ENCODE results near the gene MEGF11.

Gene MEGF11

DNA sequence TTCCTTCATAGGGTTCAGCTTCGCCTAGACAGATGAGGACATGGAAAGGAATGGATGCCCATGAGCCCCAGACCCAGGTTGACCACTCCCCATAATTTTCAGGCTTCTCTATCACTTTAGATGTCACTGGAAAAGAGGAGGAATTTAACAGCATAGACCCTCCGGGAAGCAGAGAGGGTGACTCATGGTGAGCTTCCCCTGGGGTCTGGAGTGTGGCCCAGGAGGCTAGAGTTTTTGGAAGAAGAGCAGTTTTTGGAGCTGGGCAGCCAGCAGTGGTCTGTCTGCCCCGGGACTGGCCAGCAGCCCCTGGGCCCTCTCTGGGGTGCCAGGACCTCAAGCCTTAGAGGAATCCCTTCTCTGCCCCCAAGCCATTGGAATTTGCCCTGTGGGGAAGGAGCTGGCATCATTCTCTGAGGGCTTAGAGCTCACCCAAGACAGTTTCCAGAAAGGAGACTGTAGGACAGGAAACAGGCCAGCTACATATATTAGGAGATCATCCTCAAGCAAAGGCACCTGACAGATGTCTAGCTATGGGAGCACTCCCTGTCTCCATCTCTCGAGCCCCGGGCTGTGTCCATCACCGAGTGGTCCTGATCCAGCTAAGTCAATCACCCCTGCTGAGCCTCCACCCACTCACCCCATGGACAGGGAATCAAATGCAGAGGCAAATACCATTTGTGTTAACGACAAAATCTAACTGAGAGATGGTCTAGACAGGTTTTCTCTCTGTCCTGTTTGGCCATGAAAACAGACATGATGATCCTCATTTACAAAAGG is 67.3 kb downstream of the MEGF11 start:
- Histone ChIP-seq H3K4me3 (ENCODE audit: extremely low read depth, insufficient read depth, low read length, poor library complexity, severe bottlenecking) (no peak overlapping the region), H3K4me1 (ENCODE audit: control insufficient read depth, insufficient read depth, low read length, poor library complexity, severe bottlenecking) (peaks cover 15% of the 10 kb centered on the region), H3K27ac (ENCODE audit: low read depth, low read length, severe bottlenecking) (no peak overlapping the region), H3K36me3 (ENCODE audit: control insufficient read depth, insufficient read depth, low read length) (no peaks in the 10 kb centered on the region), H3K9me3 (ENCODE audit: control insufficient read depth, low read length) (no peaks in the 10 kb centered on the region)
- 75 to 76% methylated on average over 6 to 7 of the region's 7 CpGs for WGBS, 2 experiments (ENCODE audit: insufficient coverage in 2 of 2)

DNA sequence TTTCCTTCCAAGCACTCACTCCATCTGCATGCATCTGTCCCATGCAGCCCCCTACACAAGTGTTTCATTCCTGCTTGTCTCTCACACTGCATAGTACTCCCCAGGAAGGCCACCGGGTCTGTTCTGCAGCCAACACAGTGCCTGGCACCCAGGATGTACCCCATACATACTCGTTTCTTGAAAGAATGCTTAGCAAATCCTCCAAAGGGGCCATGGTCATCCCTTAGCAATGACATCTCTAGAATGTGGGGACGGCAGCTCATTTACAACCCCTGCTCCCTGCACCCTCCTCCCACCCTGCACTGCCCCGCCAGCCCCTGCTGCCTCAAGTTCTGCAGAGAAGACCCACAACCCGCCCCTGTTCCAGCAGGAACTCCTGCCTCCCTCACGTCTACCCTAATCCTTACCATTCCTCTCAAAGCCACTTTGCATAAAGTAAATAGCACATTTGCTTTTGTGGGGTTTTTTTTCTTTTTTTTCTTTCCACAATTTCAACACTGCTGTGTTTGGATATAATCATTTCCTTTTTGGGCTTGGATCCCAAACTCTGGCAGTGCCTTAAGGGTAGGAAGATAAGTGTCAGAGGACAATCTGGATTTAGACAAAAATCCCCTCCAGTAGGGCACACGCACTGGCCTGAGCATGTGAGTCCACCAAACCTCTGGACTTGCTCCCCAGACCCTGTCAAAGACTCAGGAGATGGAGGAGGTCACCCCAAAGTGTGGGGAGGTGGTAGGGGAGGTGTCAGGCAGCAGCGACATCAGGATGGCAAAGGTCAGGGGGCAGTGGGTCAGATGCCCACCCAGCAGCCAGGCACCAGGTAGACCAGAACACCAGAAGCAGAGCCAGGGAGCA is 68.4 kb downstream of the MEGF11 start:
- 68 to 74% methylated on average over 2 to 4 of the region's 8 CpGs for WGBS, 2 experiments (ENCODE audit: insufficient coverage in 2 of 2)
- Histone ChIP-seq H3K4me1 (ENCODE audit: control insufficient read depth, insufficient read depth, low read length, poor library complexity, severe bottlenecking) (peaks cover 15% of the 10 kb centered on the region), H3K9me3 (ENCODE audit: control insufficient read depth, low read length) (no peaks in the 10 kb centered on the region), H3K36me3 (ENCODE audit: control insufficient read depth, insufficient read depth, low read length) (no peaks in the 10 kb centered on the region), H3K27ac (ENCODE audit: low read depth, low read length, severe bottlenecking) (no peak overlapping the region), H3K4me3 (ENCODE audit: extremely low read depth, insufficient read depth, low read length, poor library complexity, severe bottlenecking) (no peak overlapping the region)

DNA sequence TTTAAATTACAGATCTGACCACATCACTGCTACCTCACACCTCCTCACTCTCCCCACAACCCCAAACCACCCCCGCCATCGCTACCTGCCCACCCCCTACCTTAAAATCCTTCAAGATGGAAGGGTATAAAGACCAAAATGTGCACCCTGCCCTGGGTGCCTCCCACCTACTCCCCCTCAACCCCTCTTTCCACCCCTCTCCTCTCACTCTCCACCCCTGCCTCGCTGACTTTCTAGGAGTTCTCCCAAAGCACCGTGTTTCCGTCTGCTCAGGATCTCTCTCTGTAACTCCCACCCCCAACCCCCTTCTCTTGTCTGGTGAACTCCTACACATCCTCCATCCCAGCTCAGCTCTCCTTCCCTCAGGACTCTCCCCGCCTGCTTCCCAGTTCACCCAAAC is 69.1 kb downstream of the MEGF11 start:
- Histone ChIP-seq H3K27ac (ENCODE audit: low read depth, low read length, severe bottlenecking) (no peak overlapping the region), H3K4me3 (ENCODE audit: extremely low read depth, insufficient read depth, low read length, poor library complexity, severe bottlenecking) (no peak overlapping the region), H3K9me3 (ENCODE audit: control insufficient read depth, low read length) (no peaks in the 10 kb centered on the region), H3K36me3 (ENCODE audit: control insufficient read depth, insufficient read depth, low read length) (no peaks in the 10 kb centered on the region), H3K4me1 (ENCODE audit: control insufficient read depth, insufficient read depth, low read length, poor library complexity, severe bottlenecking) (peaks cover 15% of the 10 kb centered on the region)
- WGBS, 2 experiments (ENCODE audit: insufficient coverage in 2 of 2) = 81 to 87% methylated on average over 4 of the region's 6 CpGs

DNA sequence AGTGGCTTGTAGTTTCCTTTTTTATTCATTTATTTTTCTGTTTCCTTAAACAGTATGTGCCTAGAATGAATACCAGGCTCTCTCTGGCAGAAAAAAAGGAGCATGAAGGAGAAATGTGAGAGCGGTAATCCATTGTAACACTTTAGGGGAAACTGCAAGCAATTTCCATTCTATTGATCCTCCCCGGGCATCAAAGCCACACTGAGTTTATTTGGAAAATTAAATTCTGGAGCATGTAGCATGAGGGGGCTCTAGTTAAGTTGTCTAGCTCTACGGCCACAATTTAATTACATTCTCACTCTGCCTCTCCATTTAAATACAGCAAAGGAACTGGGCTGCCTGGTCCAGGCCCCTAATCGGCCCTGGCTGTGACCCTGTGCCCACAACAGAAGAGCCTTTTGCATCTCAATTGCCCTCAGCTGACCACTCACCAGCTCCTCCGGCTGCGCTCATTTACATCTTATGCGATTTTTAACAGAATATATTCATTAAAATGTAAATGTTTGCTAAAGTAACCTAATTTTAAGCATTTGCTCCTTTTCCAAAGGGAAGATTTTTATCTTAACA is 72.9 kb downstream of the MEGF11 start:
- H3K4me3 ChIP-seq (ENCODE audit: extremely low read depth, insufficient read depth, low read length, poor library complexity, severe bottlenecking) = no peak overlapping the region

DNA sequence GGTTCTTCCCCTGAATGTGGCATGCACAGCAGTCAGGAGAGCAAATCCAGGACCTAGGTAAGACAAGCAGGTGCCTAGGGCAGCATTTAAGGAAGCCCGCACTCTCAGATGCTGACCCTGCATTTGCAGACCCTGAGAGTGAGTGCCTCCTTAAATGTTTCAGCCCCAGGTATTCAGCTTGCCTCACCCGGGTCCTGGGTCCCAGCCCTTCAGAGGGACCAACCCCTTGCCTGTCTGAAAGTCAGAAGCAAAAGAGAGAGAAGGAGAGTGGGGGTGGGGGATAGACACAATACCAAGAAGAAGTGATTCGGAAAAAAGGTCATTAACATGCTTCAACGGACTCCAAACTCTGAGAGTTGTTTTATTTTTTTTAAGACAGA is 75.0 kb downstream of the MEGF11 start:
- no peaks in the 10 kb centered on the region for H3K36me3 ChIP-seq (ENCODE audit: control insufficient read depth, insufficient read depth, low read length)
- H3K9me3 ChIP-seq (ENCODE audit: control insufficient read depth, low read length) = no peaks in the 10 kb centered on the region
- H3K4me3 ChIP-seq (ENCODE audit: extremely low read depth, insufficient read depth, low read length, poor library complexity, severe bottlenecking) = no peak overlapping the region
- no peaks in the 10 kb centered on the region for H3K4me1 ChIP-seq (ENCODE audit: control insufficient read depth, insufficient read depth, low read length, poor library complexity, severe bottlenecking)
- 40 to 63% methylated on average over 2 to 4 of the region's 4 CpGs for WGBS, 2 experiments (ENCODE audit: insufficient coverage in 2 of 2)
- H3K27ac ChIP-seq (ENCODE audit: low read depth, low read length, severe bottlenecking) = no peak overlapping the region

More for the DNA sequence above, 72.9 kb downstream of the MEGF11 start:
- 20 to 33% methylated on average over 1 of the region's 7 CpGs for WGBS, 2 experiments (ENCODE audit: insufficient coverage in 2 of 2)
- Histone ChIP-seq H3K4me1 (ENCODE audit: control insufficient read depth, insufficient read depth, low read length, poor library complexity, severe bottlenecking) (peaks cover 4% of the 10 kb centered on the region), H3K36me3 (ENCODE audit: control insufficient read depth, insufficient read depth, low read length) (no peaks in the 10 kb centered on the region), H3K9me3 (ENCODE audit: control insufficient read depth, low read length) (no peaks in the 10 kb centered on the region), H3K27ac (ENCODE audit: low read depth, low read length, severe bottlenecking) (no peak overlapping the region)

DNA sequence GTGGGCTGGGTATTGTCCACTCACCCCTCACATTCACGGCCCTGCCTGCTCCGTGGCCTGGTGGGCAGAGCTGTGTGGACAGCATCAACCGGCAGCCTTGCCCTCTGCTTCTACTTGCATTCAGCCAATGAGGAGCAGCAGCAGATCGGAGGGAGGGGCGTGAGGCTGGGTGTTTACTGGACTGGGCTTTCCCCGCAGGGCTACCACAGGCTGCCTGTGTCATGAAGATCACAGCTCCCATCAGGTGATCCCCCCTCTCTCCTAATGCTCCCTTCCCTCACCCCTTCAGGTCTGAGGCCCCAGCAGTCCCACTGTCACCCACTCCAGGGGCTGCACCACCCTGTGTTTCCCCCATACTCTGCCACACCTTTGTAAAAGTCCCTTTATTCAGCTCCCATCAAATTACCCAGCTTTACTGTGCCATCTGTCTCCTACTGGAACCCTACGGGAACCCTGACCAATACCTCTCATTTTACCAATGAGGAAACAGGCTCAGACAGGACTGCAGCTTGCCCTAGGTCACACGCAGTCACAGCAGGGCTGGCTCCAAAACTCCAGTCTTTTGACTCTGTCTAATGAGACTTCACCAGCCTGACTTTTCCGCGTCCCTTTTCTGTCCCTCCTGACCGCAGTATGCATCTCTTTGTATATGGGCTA is 81.1 kb downstream of the MEGF11 start:
- H3K4me1 ChIP-seq (ENCODE audit: control insufficient read depth, insufficient read depth, low read length, poor library complexity, severe bottlenecking) = no peaks in the 10 kb centered on the region
- H3K36me3 ChIP-seq (ENCODE audit: control insufficient read depth, insufficient read depth, low read length) = no peaks in the 10 kb centered on the region
- no peak overlapping the region for H3K27ac ChIP-seq (ENCODE audit: low read depth, low read length, severe bottlenecking)
- WGBS, 2 experiments (ENCODE audit: insufficient coverage in 2 of 2) = 78 to 87% methylated on average over 6 to 11 of the region's 11 CpGs
- no peak overlapping the region for H3K4me3 ChIP-seq (ENCODE audit: extremely low read depth, insufficient read depth, low read length, poor library complexity, severe bottlenecking)
- no peaks in the 10 kb centered on the region for H3K9me3 ChIP-seq (ENCODE audit: control insufficient read depth, low read length)

DNA sequence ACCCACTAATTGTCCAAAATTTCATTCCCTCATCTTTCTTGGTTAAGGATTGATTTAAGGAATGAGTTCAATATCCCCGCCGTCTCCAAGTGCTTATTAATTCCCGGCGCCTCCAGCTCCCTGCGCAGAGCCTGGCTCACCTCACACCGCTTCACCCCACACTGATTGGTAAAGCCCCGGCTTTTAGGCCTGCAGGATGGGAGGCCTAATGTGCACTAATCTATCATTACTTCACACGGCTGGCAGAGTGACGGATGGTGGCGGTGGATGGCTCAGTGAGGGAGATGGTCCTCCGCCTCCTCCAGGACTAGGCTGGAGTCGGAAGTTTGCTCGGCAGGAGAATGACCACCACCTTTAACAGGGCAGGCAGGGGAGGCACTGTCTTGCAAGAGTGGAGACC is 81.7 kb downstream of the MEGF11 start:
- Histone ChIP-seq H3K4me1 (ENCODE audit: control insufficient read depth, insufficient read depth, low read length, poor library complexity, severe bottlenecking) (no peaks in the 10 kb centered on the region), H3K9me3 (ENCODE audit: control insufficient read depth, low read length) (no peaks in the 10 kb centered on the region), H3K4me3 (ENCODE audit: extremely low read depth, insufficient read depth, low read length, poor library complexity, severe bottlenecking) (no peak overlapping the region), H3K27ac (ENCODE audit: low read depth, low read length, severe bottlenecking) (no peak overlapping the region), H3K36me3 (ENCODE audit: control insufficient read depth, insufficient read depth, low read length) (no peaks in the 10 kb centered on the region)
- WGBS, 2 experiments (ENCODE audit: insufficient coverage in 2 of 2) = 86 to 87% methylated on average over 6 to 8 of the region's 13 CpGs

DNA sequence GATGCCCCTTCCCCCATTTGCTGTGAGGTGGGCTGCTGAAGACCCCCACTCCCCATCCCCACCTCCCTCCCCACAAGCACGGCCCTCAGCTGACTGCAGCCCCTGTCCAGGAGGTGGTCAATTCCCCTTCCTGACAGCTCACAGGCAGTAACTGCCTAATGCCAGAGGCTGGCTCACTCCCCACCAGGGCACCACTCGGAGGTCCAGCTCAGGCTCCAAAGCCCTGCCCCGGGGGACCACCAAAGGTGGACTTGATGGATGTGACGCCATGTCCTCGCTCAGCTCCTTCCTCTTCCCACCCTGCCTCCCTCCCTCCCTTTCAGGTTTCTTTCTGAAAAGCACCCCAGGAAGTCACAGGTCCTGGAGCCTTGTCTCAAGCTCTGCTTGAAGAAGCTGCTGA is 82.8 kb downstream of the MEGF11 start:
- 72 to 78% methylated on average over 4 of the region's 5 CpGs for WGBS, 2 experiments (ENCODE audit: insufficient coverage in 2 of 2)
- Histone ChIP-seq H3K27ac (ENCODE audit: low read depth, low read length, severe bottlenecking) (no peak overlapping the region), H3K4me1 (ENCODE audit: control insufficient read depth, insufficient read depth, low read length, poor library complexity, severe bottlenecking) (no peaks in the 10 kb centered on the region), H3K9me3 (ENCODE audit: control insufficient read depth, low read length) (no peaks in the 10 kb centered on the region), H3K36me3 (ENCODE audit: control insufficient read depth, insufficient read depth, low read length) (no peaks in the 10 kb centered on the region), H3K4me3 (ENCODE audit: extremely low read depth, insufficient read depth, low read length, poor library complexity, severe bottlenecking) (no peak overlapping the region)

DNA sequence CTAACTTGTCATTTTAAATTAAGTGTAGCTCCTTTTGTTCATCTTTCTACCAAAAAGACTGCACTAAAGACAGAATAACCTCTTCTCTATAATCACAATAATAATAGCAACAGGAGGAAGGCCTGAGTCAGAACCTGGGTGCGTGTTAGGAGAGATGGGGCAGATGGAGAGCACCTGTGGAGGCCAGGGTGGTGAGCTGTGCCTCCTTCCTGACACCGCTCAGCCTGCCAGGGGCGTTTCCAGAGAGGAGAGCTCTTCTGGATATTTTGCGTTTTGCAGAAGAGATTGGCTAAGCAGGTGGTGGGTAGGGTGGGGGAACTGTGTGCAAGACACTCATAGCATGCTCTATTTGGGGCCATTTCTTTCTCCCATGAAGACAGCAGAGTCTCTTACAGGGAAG is 83.5 kb downstream of the MEGF11 start:
- no peaks in the 10 kb centered on the region for H3K4me1 ChIP-seq (ENCODE audit: control insufficient read depth, insufficient read depth, low read length, poor library complexity, severe bottlenecking)

DNA sequence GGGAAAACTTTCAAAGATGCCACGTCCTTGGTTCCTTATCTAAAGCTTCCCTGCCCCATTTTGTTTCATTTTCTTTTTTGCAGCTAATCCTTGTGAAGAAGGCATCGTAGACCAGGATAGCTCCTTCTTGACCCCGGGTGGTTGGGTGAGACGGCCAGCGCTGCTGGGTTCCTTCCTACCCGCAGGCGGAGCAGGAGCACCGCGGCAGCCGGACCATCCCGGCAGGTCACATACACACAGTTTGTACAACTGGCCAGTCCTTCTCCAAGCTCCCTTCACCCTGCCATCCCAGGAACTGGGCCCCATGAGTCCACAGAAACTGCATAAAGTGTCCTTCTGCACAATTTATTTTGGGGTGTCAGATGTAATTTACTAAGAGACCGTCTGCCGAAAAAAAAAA is 83.9 kb downstream of the MEGF11 start:
- H3K27ac ChIP-seq (ENCODE audit: low read depth, low read length, severe bottlenecking) = no peak overlapping the region
- no peaks in the 10 kb centered on the region for H3K9me3 ChIP-seq (ENCODE audit: control insufficient read depth, low read length)
- no peak overlapping the region for H3K4me3 ChIP-seq (ENCODE audit: extremely low read depth, insufficient read depth, low read length, poor library complexity, severe bottlenecking)
- H3K4me1 ChIP-seq (ENCODE audit: control insufficient read depth, insufficient read depth, low read length, poor library complexity, severe bottlenecking) = no peaks in the 10 kb centered on the region
- no peaks in the 10 kb centered on the region for H3K36me3 ChIP-seq (ENCODE audit: control insufficient read depth, insufficient read depth, low read length)
- WGBS, 2 experiments (ENCODE audit: insufficient coverage in 2 of 2) = 95% methylated on average over 8 to 10 of the region's 13 CpGs

More for the DNA sequence above, 83.5 kb downstream of the MEGF11 start:
- WGBS, 2 experiments (ENCODE audit: insufficient coverage in 2 of 2) = 96 to 100% methylated on average over 1 to 4 of the region's 4 CpGs
- H3K4me3 ChIP-seq (ENCODE audit: extremely low read depth, insufficient read depth, low read length, poor library complexity, severe bottlenecking) = no peak overlapping the region
- H3K27ac ChIP-seq (ENCODE audit: low read depth, low read length, severe bottlenecking) = no peak overlapping the region
- H3K9me3 ChIP-seq (ENCODE audit: control insufficient read depth, low read length) = no peaks in the 10 kb centered on the region
- H3K36me3 ChIP-seq (ENCODE audit: control insufficient read depth, insufficient read depth, low read length) = no peaks in the 10 kb centered on the region

Data from mesodermal cell (in vitro differentiated cells).